HG03571 (cell line): Measurements from ENCODE around the gene CEP135.
"Not testable (repeated sequence)": the region's sequence is repeated elsewhere in the genome, so short reads cannot be mapped to it uniquely, and the experiment has no call there.

Experiments used
- ATAC-seq: cut with Tn5 transposase; IDR thresholded peaks from one replicate; pipeline ENCODE4 v1.9.1; 2021; ENCODE audit not compliant: unreplicated experiment

The CEP135 gene

GRCh38 chr4:56072730-56073129, 124.0 kb downstream of the CEP135 start:
- ATAC-seq: not testable (repeated sequence)

GRCh38 chr4:56077676-56078075, 128.9 kb downstream of the CEP135 start:
- ATAC-seq: no peak

- ATAC-seq: no peak
Observed at GRCh38 chr4:56078866-56079265, 130.1 kb downstream of the CEP135 start.

- ATAC-seq: no peak
Observed at GRCh38 chr4:56080384-56080783, 131.6 kb downstream of the CEP135 start.

- ATAC-seq: no peak
Observed at GRCh38 chr4:56082829-56083228, 134.1 kb downstream of the CEP135 start.
